HCT116 (cell line): ENCODE measurements around the gene SLC38A2. TPM values are rescaled to one million over a fixed set of nuclear protein-coding genes. Genes with fewer than 3 reads are reported as not detected.

Source experiments
- ATAC-seq: fragments of 200-7000 bp; cut with Tn5 transposase; 2 replicates; pipeline ENCODE4 v1.9.1; 2020; ENCODE audit warnings: mild to moderate bottlenecking, moderate library complexity
- BruUV-seq: library from RNA; stranded (reverse); fragments of 400-500 nt; replicated peaks from 2 replicates; lab custom pipeline; 2021; lab: Mats Ljungman, UMichigan
- CTCF ChIA-PET: fragments of 300-600 bp; sonication (Branson Sonifier 250); formaldehyde crosslinking; loops from one replicate; lab custom pipeline; 2021; ENCODE audit warnings: antibody characterized with exemption; lab: Charles Lee
- POLR2A ChIA-PET: fragments of 300-600, 350-600 bp; sonication (Branson Sonifier 250); formaldehyde crosslinking; loops from one replicate; lab custom pipeline; 2021; ENCODE audit warnings: antibody characterized with exemption; lab: Charles Lee
- RAD21 ChIA-PET, 2 experiments: fragments of 300-600 bp; sonication (Branson Sonifier 250); formaldehyde crosslinking; loops; one replicate each; lab custom pipeline; 2023; ENCODE audit warnings: low total read pairs in 2 of 2; ENCODE audit not compliant: uncharacterized antibody in 2 of 2, unreplicated experiment in 2 of 2, low non-redundant PET in 1 of 2; lab: Charles Lee
- DNase-seq: peaks from one replicate; pipeline ENCODE4 v3.0.0-alpha.2; 2010; ENCODE audit warnings: low read depth, low spot score
- H2AFZ ChIP-seq: fragments of 200-600 bp; shearing (Covaris generic), sonication (generic); 2 replicates; pipeline ENCODE4 v1.6.1; 2017; ENCODE audit warnings: low read depth, mixed run types, mixed read lengths, antibody characterized with exemption, low read length; ENCODE audit not compliant: poor library complexity, severe bottlenecking
- H3K27ac ChIP-seq: 2 replicates; pipeline ENCODE4 v1.5.1; 2012; ENCODE audit warnings: low read depth, low read length
- H3K27me3 ChIP-seq: fragments of 200-600 bp; sonication (generic); 2 replicates; pipeline ENCODE4 v1.6.1; 2016; ENCODE audit warnings: mixed run types, low read length, mixed read lengths; ENCODE audit not compliant: insufficient read depth
- H3K36me3 ChIP-seq, 2 experiments: fragments of 200-500 bp in 1 of 2; fragments of 200-600 bp in 1 of 2; sonication (Bioruptor generic) in 1 of 2; sonication (generic) in 1 of 2; 2 replicates each; pipeline versions ENCODE4 v1.5.1 to v1.6.1; 2014 to 2016; ENCODE audit warnings: low read length in 2 of 2, inconsistent platforms in 1 of 2, mixed read lengths in 1 of 2, mixed run types in 1 of 2; ENCODE audit not compliant: insufficient read depth in 2 of 2, control insufficient read depth in 1 of 2
- H3K4me1 ChIP-seq, 2 experiments: fragments of 200-600 bp in 1 of 2; sonication (generic) in 1 of 2; 2 replicates each; pipeline versions ENCODE4 v1.5.1 to v1.6.1; 2012 to 2017; ENCODE audit warnings: low read length in 2 of 2, inconsistent platforms in 1 of 2, mild to moderate bottlenecking in 1 of 2, mixed read lengths in 1 of 2, mixed run types in 1 of 2, moderate library complexity in 1 of 2; ENCODE audit not compliant: insufficient read depth in 2 of 2, control insufficient read depth in 1 of 2
- H3K4me2 ChIP-seq: fragments of 200-600 bp; sonication (generic); 2 replicates; pipeline ENCODE4 v1.6.1; 2017; ENCODE audit warnings: mixed run types, low read length, mixed read lengths
- H3K4me3 ChIP-seq, 2 experiments: fragments of 200-600 bp in 1 of 2; sonication (generic) in 1 of 2; replicated peaks in 1 of 2; 2 replicates each; pipeline ENCODE4 v1.5.1; 2011 to 2016; ENCODE audit warnings: low read length in 2 of 2, control low read depth in 1 of 2, low read depth in 1 of 2, mild to moderate bottlenecking in 1 of 2, mixed read lengths in 1 of 2, mixed run types in 1 of 2
- H3K79me2 ChIP-seq: fragments of 200-600 bp; sonication (generic); 2 replicates; pipeline ENCODE4 v1.6.1; 2017; ENCODE audit warnings: mild to moderate bottlenecking, mixed run types, low read length, moderate library complexity, mixed read lengths; ENCODE audit not compliant: insufficient read depth
- H3K9ac ChIP-seq: fragments of 200-600 bp; sonication (generic); 2 replicates; pipeline ENCODE4 v1.6.1; 2016; ENCODE audit warnings: low read length, mixed read lengths
- H3K9me2 ChIP-seq: fragments of 200-600 bp; sonication (generic), shearing (Covaris generic); 2 replicates; pipeline ENCODE4 v1.6.1; 2017; ENCODE audit warnings: mixed run types, mild to moderate bottlenecking, moderate library complexity; ENCODE audit not compliant: insufficient read depth
- H3K9me3 ChIP-seq, 2 experiments: fragments of 200-500 bp in 1 of 2; fragments of 200-600 bp in 1 of 2; sonication (Bioruptor generic) in 1 of 2; sonication (generic) in 1 of 2; 2 replicates each; pipeline ENCODE4 v1.6.1; 2014 to 2017; ENCODE audit warnings: low read length in 2 of 2, mixed read lengths in 2 of 2, inconsistent platforms in 1 of 2, low read depth in 1 of 2, mild to moderate bottlenecking in 1 of 2, mixed run types in 1 of 2, moderate library complexity in 1 of 2; ENCODE audit not compliant: control insufficient read depth in 1 of 2, insufficient read depth in 1 of 2
- H4K20me1 ChIP-seq: fragments of 200-600 bp; sonication (generic), shearing (Covaris generic); 2 replicates; pipeline ENCODE4 v1.6.1; 2017; ENCODE audit warnings: mixed run types, mild to moderate bottlenecking, moderate library complexity; ENCODE audit not compliant: insufficient read depth
- CEBPB ChIP-seq: IDR thresholded peaks from 2 replicates; pipeline ENCODE4 v1.6.1; 2012; ENCODE audit warnings: low read depth
- CTCF ChIP-seq, 3 experiments: fragments of 200-600 bp in 1 of 3; sonication (generic) in 1 of 3; IDR thresholded peaks in 2 of 3; conservative IDR thresholded peaks in 1 of 3; 2 replicates each; pipeline ENCODE4 v1.5.1; 2012 to 2017; ENCODE audit warnings: low read depth in 2 of 3, low read length in 2 of 3, antibody characterized with exemption in 1 of 3, borderline replicate concordance in 1 of 3, control low read depth in 1 of 3, mild to moderate bottlenecking in 1 of 3, mixed read lengths in 1 of 3, mixed run types in 1 of 3, moderate library complexity in 1 of 3; ENCODE audit not compliant: insufficient read depth in 1 of 3
- ELF1 ChIP-seq: IDR thresholded peaks from 2 replicates; pipeline ENCODE4 v1.6.1; 2012; ENCODE audit warnings: low read depth, borderline replicate concordance
- EZH2 ChIP-seq: fragments of 200-600 bp; sonication (generic); IDR thresholded peaks from 2 replicates; pipeline ENCODE4 v1.6.1; 2017; ENCODE audit warnings: antibody characterized with exemption, mixed run types
- EZH2phosphoT487 ChIP-seq: fragments of 200-600 bp; IDR thresholded peaks from 2 replicates; pipeline ENCODE4 v1.6.1; 2018; ENCODE audit warnings: antibody characterized with exemption, borderline replicate concordance
- FOSL1 ChIP-seq: IDR thresholded peaks from 2 replicates; pipeline ENCODE4 v1.6.1; 2012; ENCODE audit warnings: low read depth
- MAX ChIP-seq: IDR thresholded peaks from 2 replicates; pipeline ENCODE4 v1.6.1; 2012
- POLR2AphosphoS5 ChIP-seq: IDR thresholded peaks from 2 replicates; pipeline ENCODE4 v1.6.1; 2011; ENCODE audit warnings: mild to moderate bottlenecking, low read depth, low read length, moderate library complexity
- RAD21 ChIP-seq: IDR thresholded peaks from 2 replicates; pipeline ENCODE4 v1.6.1; 2012; ENCODE audit warnings: low read depth, mild to moderate bottlenecking
- REST ChIP-seq: IDR thresholded peaks from 2 replicates; pipeline ENCODE4 v1.6.1; 2012; ENCODE audit warnings: low read depth
- SP1 ChIP-seq: IDR thresholded peaks from 2 replicates; pipeline ENCODE4 v1.6.1; 2012; ENCODE audit warnings: low read depth
- SRF ChIP-seq: IDR thresholded peaks from 2 replicates; pipeline ENCODE4 v1.6.1; 2012; ENCODE audit warnings: low read depth
- TCF7L2 ChIP-seq: IDR thresholded peaks from 2 replicates; pipeline ENCODE4 v1.7.0; 2011; ENCODE audit warnings: borderline replicate concordance, inconsistent platforms; ENCODE audit not compliant: insufficient read depth, insufficient read length; ENCODE audit errors: extremely low read depth
- ZBTB33 ChIP-seq: IDR thresholded peaks from 2 replicates; pipeline ENCODE4 v1.6.1; 2011; ENCODE audit warnings: mild to moderate bottlenecking, low read length, moderate library complexity; ENCODE audit not compliant: insufficient replicate concordance; ENCODE audit errors: extremely low read depth
- ZFX ChIP-seq: fragments of 450-650 bp; IDR thresholded peaks from 2 replicates; pipeline ENCODE4 v1.6.1; 2017
- ZNF274 ChIP-seq: fragments of 200-500 bp; sonication (Bioruptor generic); IDR thresholded peaks from 2 replicates; pipeline ENCODE4 v1.6.1; 2014; ENCODE audit warnings: mild to moderate bottlenecking, low read depth, low read length, inconsistent platforms
- intact Hi-C: fragments of 100-400 bp; cut with micrococcal nuclease; formaldehyde crosslinking; loops from 2 replicates; pipeline ENCODE4 v1.10.0; 2022
- total RNA-seq: library from RNA; stranded (reverse); gene quantifications from one replicate; pipeline ENCODE4 v1.2.1, GENCODE V29; 2021; ENCODE audit not compliant: unreplicated experiment

SLC38A2 gene
- total RNA-seq, 1 experiment from 2014 or later, result 1,049 TPM

GRCh38 chr12:46380022-46380796 is 7.6 kb upstream of the SLC38A2 start:
- Histone ChIP-seq H3K9me2 (no peaks in the 10 kb centered on the region), H2AFZ (no peak overlapping the region), H3K79me2 (peaks cover 14% of the 10 kb centered on the region), H3K4me2 (no peak overlapping the region), H3K36me3 (no peaks in the 10 kb centered on the region), H3K9me3 (no peaks in the 10 kb centered on the region), H3K4me3 (no peak overlapping the region), H3K9ac (no peak overlapping the region), H3K27me3 (no peaks in the 10 kb centered on the region), H3K4me1 (peaks cover 28 to 47% of the 10 kb centered on the region in 2 experiments)
- RAD21 ChIA-PET, result no interaction called here
- POLR2A ChIA-PET, result interaction anchor here (0.9 to 1.2 kb wide), 2 partner anchors 144 to 175 kb away, joined by 3 read pairs; no protein-coding TSS in a partner anchor
- no peak for ATAC-seq
- intact Hi-C loops, result no loop called here
- DNase-seq, result no peak
- CTCF ChIA-PET, result no interaction called here
- TF ChIP-seq MAX (no peak), TCF7L2 (no peak), SP1 (no peak), SRF (no peak), ZFX (no peak), ZNF274 (no peak), ZBTB33 (no peak), FOSL1 (no peak), EZH2 (no peak), CEBPB (no peak), EZH2phosphoT487 (no peak), RAD21 (no peak), ELF1 (no peak), POLR2AphosphoS5 (no peak), REST (no peak), CTCF (IDR thresholded peaks at IDR 0.05 in 2 of 3, conservative IDR thresholded peaks at IDR 0.05 in 1 of 3; ENCODE audit: borderline replicate concordance in 1 of 3, insufficient read depth in 1 of 3, low read depth in 2 of 3, low read length in 2 of 3) (no peak)
- TF ChIP-seq, all 23 proteins: peak for 0
- H3K27ac ChIP-seq, result no peak overlapping the region
- no TSS peak for BruUV-seq
- H4K20me1 ChIP-seq, result no peaks in the 10 kb centered on the region
